Measurements from ENCODE around the gene CCL17. TPM values are rescaled to one million over a fixed set of nuclear protein-coding genes. Genes with fewer than 3 reads are reported as not detected.

The CCL17 gene
- total RNA-seq (2021) (not detected in 2 replicates), Bru-seq, nascent RNA (not detected), BruChase-seq, experiment 1, labeled RNA remaining after a 2-hour chase (percentile 11 among the genes with signal in this experiment), BruChase-seq, experiment 2, labeled RNA remaining after a 6-hour chase (not detected)
- long read RNA-seq = 0 reads

GRCh38 chr16:57403965-57404817 lies at the start of gene CCL17:
Gene CCL17 (plus strand): TSS chr16:57404767. CDS start chr16:57413933, 9,166 bp downstream.
- Histone ChIP-seq H3K79me2 (ENCODE audit: low read depth) (no peaks in the 10 kb centered on the region), H3K4me2 (no peak within 1 kb of the TSS), H3K27ac (no peak within 1 kb of the TSS), H3K4me3 (no peak within 1 kb of the TSS), H4K20me1 (ENCODE audit: insufficient read depth) (no peaks in the 10 kb centered on the region), H3K4me1 (replicated peaks; ENCODE audit: insufficient read depth) (no peaks in the 10 kb centered on the region), H3F3A (ENCODE audit: insufficient read depth, low read depth) (peaks cover 3% of the 10 kb centered on the region; the same call in 1 of the 2 replicates), H2AFZ (no peak within 1 kb of the TSS), H3K36me3 (ENCODE audit: low read depth) (no peaks in the 10 kb centered on the region), H3K9me3 (ENCODE audit: insufficient read depth, low read depth) (no peaks in the 10 kb centered on the region), H3K27me3 (ENCODE audit: insufficient read depth, low read depth) (peaks cover 4% of the 10 kb centered on the region; the same call in 1 of the 2 replicates), H3K9me2 (ENCODE audit: insufficient read depth) (no peaks in the 10 kb centered on the region)
- DNase-seq = no peak
- intact Hi-C loops (cut with micrococcal nuclease; ENCODE audit: unreplicated experiment) = no loop called here
- ChIA-PET POLR2A (ENCODE audit: unreplicated experiment) (no interaction called here), CTCF (no interaction called here)
- no peak for TF ChIP-seq CTCF (conservative IDR thresholded peaks at IDR 0.05)
- TF ChIP-seq EZH2 (IDR thresholded peaks at IDR 0.05; ENCODE audit: low read depth) = no peak
- BruUV-seq (replicated peaks) = no TSS peak

- Histone ChIP-seq H3K4me1 (replicated peaks; ENCODE audit: insufficient read depth) (peaks cover 9% of the 10 kb centered on the region), H3K9me3 (ENCODE audit: insufficient read depth, low read depth) (no peaks in the 10 kb centered on the region), H3F3A (ENCODE audit: insufficient read depth, low read depth) (peaks cover 4% of the 10 kb centered on the region; the same call in 1 of the 2 replicates), H3K4me2 (no peak overlapping the region), H3K36me3 (ENCODE audit: low read depth) (no peaks in the 10 kb centered on the region), H4K20me1 (ENCODE audit: insufficient read depth) (no peaks in the 10 kb centered on the region), H3K27me3 (ENCODE audit: insufficient read depth, low read depth) (no peaks in the 10 kb centered on the region), H3K4me3 (no peak overlapping the region), H2AFZ (no peak overlapping the region), H3K27ac (no peak overlapping the region), H3K9me2 (ENCODE audit: insufficient read depth) (no peaks in the 10 kb centered on the region), H3K79me2 (ENCODE audit: low read depth) (no peaks in the 10 kb centered on the region)
- BruUV-seq (replicated peaks) = no TSS peak
- CTCF ChIA-PET = no interaction called here
- TF ChIP-seq CTCF (conservative IDR thresholded peaks at IDR 0.05) (no peak), EZH2 (IDR thresholded peaks at IDR 0.05; ENCODE audit: low read depth) (no peak)
- POLR2A ChIA-PET (ENCODE audit: unreplicated experiment) = no interaction called here
- intact Hi-C loops (cut with micrococcal nuclease; ENCODE audit: unreplicated experiment) = no loop called here
- no peak for DNase-seq
These were observed 48.6 kb upstream of the CCL17 start for GRCh38 chr16:57355898-57356414.

GRCh38 chr16:57356547-57356946 lies 48.0 kb upstream of the CCL17 start:
- H3K4me3 ChIP-seq = no peak overlapping the region
- H3K27ac ChIP-seq = no peak overlapping the region
- H4K20me1 ChIP-seq (ENCODE audit: insufficient read depth) = no peaks in the 10 kb centered on the region
- H2AFZ ChIP-seq = no peak overlapping the region
- TF ChIP-seq EZH2 (IDR thresholded peaks at IDR 0.05; ENCODE audit: low read depth) (no peak), CTCF (conservative IDR thresholded peaks at IDR 0.05) (no peak)
- H3K79me2 ChIP-seq (ENCODE audit: low read depth) = no peaks in the 10 kb centered on the region
- no peaks in the 10 kb centered on the region for H3K9me3 ChIP-seq (ENCODE audit: insufficient read depth, low read depth)
- POLR2A ChIA-PET (ENCODE audit: unreplicated experiment) = no interaction called here
- intact Hi-C loops (cut with micrococcal nuclease; ENCODE audit: unreplicated experiment) = no loop called here
- H3K4me2 ChIP-seq = no peak overlapping the region
- CTCF ChIA-PET = no interaction called here
- no peaks in the 10 kb centered on the region for H3K9me2 ChIP-seq (ENCODE audit: insufficient read depth)
- no TSS peak for BruUV-seq (replicated peaks)
- H3F3A ChIP-seq (ENCODE audit: insufficient read depth, low read depth) = peaks cover 5% of the 10 kb centered on the region; the same call in 1 of the 2 replicates
- no peak for DNase-seq
- H3K27me3 ChIP-seq (ENCODE audit: insufficient read depth, low read depth) = no peaks in the 10 kb centered on the region
- H3K4me1 ChIP-seq (replicated peaks; ENCODE audit: insufficient read depth) = peaks cover 14% of the 10 kb centered on the region
- H3K36me3 ChIP-seq (ENCODE audit: low read depth) = no peaks in the 10 kb centered on the region

All from PC-9 (cell line).